HG03469 (cell line): Measurements from ENCODE around the gene CELSR1.

Experiments
- ATAC-seq: cut with Tn5 transposase; IDR thresholded peaks from one replicate; pipeline ENCODE4 v1.9.1; 2021; ENCODE audit warnings: mild to moderate bottlenecking, moderate library complexity, moderate number of reproducible peaks; ENCODE audit not compliant: unreplicated experiment

The CELSR1 gene

GRCh38 chr22:46463435-46464227 is 73.8 kb downstream of the CELSR1 start:
- ATAC-seq = no peak

GRCh38 chr22:46462726-46463371 is 74.6 kb downstream of the CELSR1 start:
- no peak for ATAC-seq

DNA sequence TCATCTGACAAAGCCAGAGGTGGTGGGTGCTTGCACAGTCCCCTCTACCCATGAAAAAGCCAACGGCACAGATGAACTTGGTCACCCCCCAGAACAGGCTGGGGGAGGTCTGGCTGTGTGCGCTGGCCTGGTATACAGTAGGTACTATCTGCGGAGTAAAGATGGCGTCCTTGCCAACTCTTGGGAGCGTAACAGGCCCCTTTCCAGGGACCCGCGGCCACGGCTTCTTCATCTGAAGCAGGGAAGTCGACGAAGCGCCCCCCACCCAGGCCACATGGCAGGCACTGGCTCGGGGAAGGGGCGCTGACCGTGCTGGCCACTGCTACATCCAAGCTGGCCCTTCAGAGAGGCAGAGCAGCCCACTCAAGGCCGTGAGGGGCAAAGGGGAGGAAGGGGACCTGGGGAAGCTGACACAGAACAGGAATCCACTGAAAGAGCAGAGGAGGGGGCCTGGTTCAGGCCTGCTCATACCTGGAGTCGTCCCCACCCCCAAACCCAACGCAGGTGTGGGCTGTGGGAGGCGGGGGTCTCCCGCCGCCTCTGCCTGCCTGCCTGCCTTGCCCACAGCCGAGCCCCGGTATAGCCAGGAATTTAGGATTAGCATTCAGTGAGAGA is 75.7 kb downstream of the CELSR1 start:
- no peak for ATAC-seq

DNA sequence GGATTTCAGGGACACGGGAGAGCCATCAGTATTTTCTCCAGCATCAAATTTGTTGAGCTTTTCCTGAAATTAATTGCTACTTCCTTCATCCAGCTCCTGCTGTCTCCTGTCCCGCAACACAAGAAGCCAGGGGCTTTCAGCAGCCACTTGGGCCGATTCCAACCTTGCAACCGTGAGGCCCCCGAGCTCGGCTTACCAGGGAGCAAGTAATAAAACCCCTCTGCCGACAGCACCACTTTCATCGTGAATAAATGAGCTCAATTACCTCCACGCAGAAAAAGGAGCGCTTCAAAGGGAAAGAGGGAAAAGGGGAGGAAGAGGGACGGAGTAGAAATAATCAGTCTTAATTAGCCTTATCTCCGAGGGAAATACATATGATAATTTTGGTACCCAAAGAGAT is 76.6 kb downstream of the CELSR1 start:
- no peak for ATAC-seq

DNA sequence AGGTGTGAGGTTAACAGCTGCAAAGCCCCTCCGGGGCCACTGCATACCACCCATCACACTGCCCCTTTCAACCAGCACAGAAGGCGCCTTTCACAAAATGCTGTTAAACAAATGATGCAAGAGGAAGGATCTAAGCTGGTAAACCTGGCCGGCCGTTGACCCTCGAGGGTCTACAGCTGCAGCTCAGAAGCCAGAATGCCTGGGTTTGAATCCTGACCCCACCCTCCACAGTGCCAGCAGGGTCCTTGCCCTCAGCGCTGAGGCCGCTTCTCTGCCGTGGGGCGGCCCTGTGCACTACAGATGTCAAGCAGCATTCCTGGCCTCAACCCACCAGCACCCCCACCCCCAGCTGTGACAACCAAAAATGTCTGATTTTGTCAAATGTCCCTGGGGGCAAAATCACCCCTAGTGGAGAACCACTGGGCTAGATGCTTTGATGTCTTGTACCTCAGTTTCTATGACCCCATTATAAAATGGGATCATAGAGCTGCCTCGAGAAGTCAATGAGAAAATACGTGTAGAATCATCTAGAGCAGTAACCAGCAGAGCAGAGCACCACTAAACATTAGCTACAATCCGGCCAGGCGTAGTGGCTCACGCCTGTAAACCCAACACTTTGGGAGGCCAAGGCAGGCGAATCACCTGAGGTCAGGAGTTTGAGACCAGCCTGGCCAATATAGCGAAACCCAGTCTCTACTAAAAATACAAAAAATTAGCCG is 77.9 kb downstream of the CELSR1 start:
- no peak for ATAC-seq

GRCh38 chr22:46458525-46458924 is 78.9 kb downstream of the CELSR1 start:
- ATAC-seq = no peak

- no peak for ATAC-seq
Observed at GRCh38 chr22:46457502-46458488, 79.6 kb downstream of the CELSR1 start.

GRCh38 chr22:46456818-46457163 is 80.6 kb downstream of the CELSR1 start:
- ATAC-seq = no peak

DNA sequence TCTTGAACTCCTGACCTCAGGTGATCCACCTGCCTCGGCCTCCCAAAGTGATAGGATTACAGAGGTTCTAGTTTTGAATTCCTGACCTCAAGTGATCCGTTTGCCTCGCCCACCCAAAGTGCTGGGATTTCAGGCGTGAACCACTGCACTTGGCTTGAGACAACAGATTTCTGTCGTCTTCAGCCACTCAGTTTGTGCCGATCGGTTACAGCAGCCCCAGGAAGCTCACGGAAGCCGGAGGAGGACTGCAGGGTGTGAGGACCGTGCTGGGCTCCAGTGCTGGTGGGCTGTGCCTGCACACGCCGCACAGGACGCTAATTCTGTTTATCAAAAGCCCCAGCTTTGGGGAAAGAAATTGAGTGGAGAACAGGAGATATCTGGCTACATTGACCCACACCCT is 82.0 kb downstream of the CELSR1 start:
- no peak for ATAC-seq

DNA sequence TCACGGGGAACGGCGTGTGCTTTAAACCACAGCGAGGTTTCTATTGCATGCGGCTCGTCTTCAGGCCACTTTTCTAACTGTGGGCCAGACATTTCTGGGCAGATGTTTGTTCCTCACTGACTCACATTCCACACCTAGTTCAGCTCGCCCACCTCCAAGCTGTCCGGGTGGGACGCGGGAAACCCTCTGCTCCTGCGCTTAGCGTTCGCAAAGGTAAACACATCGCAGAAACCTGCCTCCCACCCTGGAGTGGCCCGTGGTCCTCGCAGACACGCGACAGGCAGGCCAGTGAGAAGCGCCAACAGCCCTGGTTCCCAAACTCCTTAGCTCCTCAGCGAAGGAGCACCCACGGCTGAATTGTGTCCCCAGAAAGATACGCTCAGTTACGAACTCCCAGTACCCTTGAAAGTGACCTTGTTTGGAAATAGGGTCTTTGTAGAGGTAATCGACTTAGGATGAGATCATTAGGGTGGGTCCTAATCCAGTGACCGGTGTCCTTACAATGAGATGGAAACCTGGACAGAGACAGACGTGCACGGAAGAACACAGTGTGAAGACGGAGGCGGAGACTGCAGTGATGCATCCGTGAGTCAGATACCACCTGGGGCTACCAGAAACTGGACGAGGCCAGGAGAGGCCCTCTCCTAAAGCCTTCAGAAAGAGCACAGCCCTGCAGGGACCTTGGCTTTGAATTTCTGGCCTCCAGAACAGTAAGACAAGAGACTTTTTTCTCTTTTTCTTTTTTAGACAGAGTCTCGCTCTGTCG is 82.7 kb downstream of the CELSR1 start:
- ATAC-seq = no peak

GRCh38 chr22:46453829-46454503 is 83.5 kb downstream of the CELSR1 start:
- no peak for ATAC-seq

DNA sequence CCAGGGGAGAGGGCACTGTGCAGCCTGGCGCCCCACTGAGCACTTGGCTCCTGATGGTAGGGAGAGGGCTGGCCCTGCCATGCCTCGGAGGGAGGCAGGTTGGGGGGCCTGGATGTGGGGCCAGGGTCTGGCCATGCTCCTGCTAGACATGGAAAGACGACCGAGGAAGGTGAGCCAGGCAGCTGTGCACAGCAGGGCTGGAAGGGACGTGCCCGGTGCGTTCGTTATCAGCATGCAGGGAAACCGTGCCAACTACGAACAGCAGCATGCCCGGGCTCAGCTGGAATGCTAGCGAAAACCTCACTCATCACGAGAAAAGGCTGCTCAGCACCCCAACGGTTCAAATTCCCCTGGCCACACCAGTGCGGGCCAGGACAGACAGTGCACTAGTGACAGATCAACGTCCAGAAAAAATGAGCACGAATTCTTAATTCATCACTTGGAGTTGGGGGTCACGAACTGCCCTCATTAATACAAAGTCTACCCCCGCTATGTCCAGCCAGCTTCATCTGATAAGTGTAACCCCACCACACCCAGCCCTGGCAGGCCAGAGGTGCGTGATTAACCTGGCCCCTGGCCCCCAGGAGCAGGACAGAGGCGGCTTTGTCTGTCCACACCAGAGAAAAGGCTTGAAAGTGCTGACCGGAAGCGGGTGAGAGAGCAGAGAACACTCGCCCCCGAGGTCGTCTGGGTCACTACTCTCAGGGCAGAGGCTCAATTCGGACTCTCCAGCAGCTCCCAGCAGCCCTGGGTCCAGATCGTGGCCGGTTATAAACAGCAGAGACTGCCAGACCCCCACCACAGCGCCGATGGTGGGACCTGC is 84.2 kb downstream of the CELSR1 start:
- no peak for ATAC-seq

- ATAC-seq = no peak
Observed at GRCh38 chr22:46452195-46453005, 85.0 kb downstream of the CELSR1 start.

DNA sequence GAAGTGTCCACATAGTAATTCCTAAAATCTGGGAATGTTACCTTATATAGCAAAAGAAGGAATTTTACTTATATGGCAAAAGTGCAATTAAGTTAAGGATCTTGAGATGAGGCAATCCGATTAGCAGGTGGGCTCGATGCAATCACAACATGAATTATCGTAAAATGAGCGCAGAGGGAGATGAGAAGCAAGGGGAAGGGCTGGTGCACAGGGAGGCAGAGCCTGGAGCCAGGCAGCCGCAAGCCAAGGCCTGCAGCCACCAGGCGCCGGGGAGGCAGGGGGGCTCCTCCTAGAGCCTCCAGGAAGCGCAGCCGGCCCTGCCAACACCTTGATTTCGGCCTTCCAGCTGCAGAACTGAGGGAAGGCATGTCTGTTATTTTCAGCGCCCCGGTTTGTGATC is 85.7 kb downstream of the CELSR1 start:
- no peak for ATAC-seq

GRCh38 chr22:46450931-46451561 is 86.4 kb downstream of the CELSR1 start:
- no peak for ATAC-seq

GRCh38 chr22:46449974-46450745 is 87.3 kb downstream of the CELSR1 start:
- no peak for ATAC-seq
